GM13976 (cell line): Measurements from ENCODE around the gene HLA-F.

ENCODE experiments used
- DNase-seq: peaks from one replicate; pipeline ENCODE4 v3.0.0; 2012; ENCODE audit warnings: low spot score
- in situ Hi-C: fragments of 300-500 bp; cut with MboI; formaldehyde crosslinking; loops from one replicate; pipeline ENCODE4 v1.12.0; 2022; ENCODE audit warnings: low sequenced_read_pairs, mixed read lengths, inconsistent platforms; ENCODE audit not compliant: unreplicated experiment
- TF ChIP-seq, protein P1 (sequence below): IDR thresholded peaks from 2 replicates; pipeline ENCODE4 v1.5.1; 2012; ENCODE audit warnings: borderline replicate concordance, mild to moderate bottlenecking; ENCODE audit not compliant: insufficient read depth; ENCODE audit errors: extremely low read depth, missing control alignments, control extremely low read depth

Gene HLA-F

GRCh38 chr6:29723262-29723665, at the start of gene HLA-F:
Gene HLA-F, plus strand, starts transcription at chr6:29723434. Its CDS starts 30 bp downstream, at chr6:29723464.
- TF ChIP-seq, protein P1, sequence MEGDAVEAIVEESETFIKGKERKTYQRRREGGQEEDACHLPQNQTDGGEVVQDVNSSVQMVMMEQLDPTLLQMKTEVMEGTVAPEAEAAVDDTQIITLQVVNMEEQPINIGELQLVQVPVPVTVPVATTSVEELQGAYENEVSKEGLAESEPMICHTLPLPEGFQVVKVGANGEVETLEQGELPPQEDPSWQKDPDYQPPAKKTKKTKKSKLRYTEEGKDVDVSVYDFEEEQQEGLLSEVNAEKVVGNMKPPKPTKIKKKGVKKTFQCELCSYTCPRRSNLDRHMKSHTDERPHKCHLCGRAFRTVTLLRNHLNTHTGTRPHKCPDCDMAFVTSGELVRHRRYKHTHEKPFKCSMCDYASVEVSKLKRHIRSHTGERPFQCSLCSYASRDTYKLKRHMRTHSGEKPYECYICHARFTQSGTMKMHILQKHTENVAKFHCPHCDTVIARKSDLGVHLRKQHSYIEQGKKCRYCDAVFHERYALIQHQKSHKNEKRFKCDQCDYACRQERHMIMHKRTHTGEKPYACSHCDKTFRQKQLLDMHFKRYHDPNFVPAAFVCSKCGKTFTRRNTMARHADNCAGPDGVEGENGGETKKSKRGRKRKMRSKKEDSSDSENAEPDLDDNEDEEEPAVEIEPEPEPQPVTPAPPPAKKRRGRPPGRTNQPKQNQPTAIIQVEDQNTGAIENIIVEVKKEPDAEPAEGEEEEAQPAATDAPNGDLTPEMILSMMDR: no peak
- DNase-seq: peak; percentile 94
- in situ Hi-C loops: no loop called here

- in situ Hi-C loops: no loop called here
- no peak for DNase-seq
- TF ChIP-seq, protein P1: no peak
Measured at GRCh38 chr6:29674008-29674407, 49.2 kb upstream of the HLA-F start.

- TF ChIP-seq, protein P1: no peak
- in situ Hi-C loops: no loop called here
- no peak for DNase-seq
Measured at GRCh38 chr6:29675561-29675960, 47.7 kb upstream of the HLA-F start.

GRCh38 chr6:29676981-29677601, 46.1 kb upstream of the HLA-F start:
- TF ChIP-seq, protein P1: no peak
- in situ Hi-C loops: no loop called here
- no peak for DNase-seq

DNA sequence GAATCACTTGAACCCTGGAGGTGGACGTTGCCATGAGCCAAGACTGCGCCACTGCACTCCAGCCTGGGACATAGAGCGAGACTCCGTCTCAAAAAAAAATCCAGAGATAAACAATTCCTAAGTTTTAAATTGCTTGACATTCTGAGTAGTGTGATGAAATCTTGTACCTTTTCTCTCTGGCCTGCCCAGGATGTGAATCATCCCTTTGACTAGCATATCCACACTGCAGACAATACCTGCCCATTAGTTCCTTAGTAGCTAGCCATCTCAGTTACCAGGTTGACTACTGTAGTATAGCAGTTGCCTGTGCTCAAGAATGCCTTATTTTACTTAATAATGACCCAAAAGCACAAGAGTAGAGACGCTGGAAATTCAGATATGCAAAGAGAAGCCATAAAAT, 45.1 kb upstream of the HLA-F start:
- DNase-seq: no peak
- TF ChIP-seq, protein P1: no peak
- in situ Hi-C loops: no loop called here

- no peak for DNase-seq
- TF ChIP-seq, protein P1: no peak
- in situ Hi-C loops: no loop called here
Measured at GRCh38 chr6:29679962-29680361, 43.3 kb upstream of the HLA-F start.
